HL-60 (cell line): ENCODE results near the gene TARM1.
A peak's percentile ranks its signal among the peaks of the same experiment; 100 is the strongest.

Source experiments
- DNase-seq, 2 experiments: peaks; one replicate each; pipeline ENCODE4 v3.0.0-alpha.2; 2010 to 2020; ENCODE audit warnings: low read depth in 1 of 2, low spot score in 1 of 2
- H3K27ac ChIP-seq: fragments of 250-450 bp; sonication (Bioruptor Pico); replicated peaks from 2 replicates; pipeline ENCODE4 v1.5.1; 2020; ENCODE audit warnings: mild to moderate bottlenecking, moderate library complexity
- H3K27me3 ChIP-seq: fragments of 250-450 bp; sonication (Bioruptor Pico); 2 replicates; pipeline ENCODE4 v1.5.1; 2021; ENCODE audit warnings: mild to moderate bottlenecking, moderate library complexity; ENCODE audit not compliant: insufficient read depth, poor library complexity, severe bottlenecking
- H3K4me3 ChIP-seq: replicated peaks from 2 replicates; pipeline ENCODE4 v1.5.1; 2011; ENCODE audit warnings: mild to moderate bottlenecking, control low read depth, low read length; ENCODE audit not compliant: insufficient read depth
- CTCF ChIP-seq: IDR thresholded peaks from one replicate; pipeline ENCODE4 v1.5.1; 2011; ENCODE audit warnings: low read length, control low read depth, inconsistent platforms; ENCODE audit not compliant: insufficient read depth
- GABPA ChIP-seq: IDR thresholded peaks from 2 replicates; pipeline ENCODE4 v1.6.1; 2012; ENCODE audit warnings: low read depth
- POLR2AphosphoS5 ChIP-seq: IDR thresholded peaks from 2 replicates; pipeline ENCODE4 v1.6.1; 2012; ENCODE audit warnings: low read depth
- REST ChIP-seq: IDR thresholded peaks from 2 replicates; pipeline ENCODE4 v1.6.1; 2012; ENCODE audit warnings: low read depth; ENCODE audit not compliant: insufficient replicate concordance
- SPI1 ChIP-seq: IDR thresholded peaks from 2 replicates; pipeline ENCODE4 v1.6.1; 2012; ENCODE audit warnings: low read depth, mild to moderate bottlenecking, borderline replicate concordance

Gene TARM1

GRCh38 chr19:54084410-54084809 lies 3.2 kb upstream of the TARM1 start:
- H3K27me3 ChIP-seq = no peaks in the 10 kb centered on the region
- no peak for TF ChIP-seq SPI1
- DNase-seq = no peak

GRCh38 chr19:54077334-54077733 lies 3.8 kb downstream of the TARM1 start:
- no peak overlapping the region for H3K4me3 ChIP-seq
- peak in 1 of 2 experiments; percentile 74 for DNase-seq
- peak overlapping the region; percentile 63 for H3K27ac ChIP-seq
- H3K27me3 ChIP-seq = no peaks in the 10 kb centered on the region
- TF ChIP-seq CTCF (no peak), SPI1 (peak; percentile 94), POLR2AphosphoS5 (no peak), REST (no peak)

More at GRCh38 chr19:54084410-54084809, 3.2 kb upstream of the TARM1 start:
- Histone ChIP-seq H3K4me3 (no peak overlapping the region), H3K27ac (no peak overlapping the region)

- no peak for TF ChIP-seq SPI1
- TF ChIP-seq GABPA = no peak
- no peak for TF ChIP-seq REST
- no peak for TF ChIP-seq POLR2AphosphoS5
- TF ChIP-seq CTCF = no peak
- no peak overlapping the region for H3K27ac ChIP-seq
- no peaks in the 10 kb centered on the region for H3K27me3 ChIP-seq
- no peak for DNase-seq
- H3K4me3 ChIP-seq = no peak overlapping the region
These were observed 6.3 kb downstream of the TARM1 start for GRCh38 chr19:54074851-54075250.

- TF ChIP-seq CTCF (no peak), SPI1 (no peak), GABPA (no peak), REST (no peak), POLR2AphosphoS5 (no peak)
- no peaks in the 10 kb centered on the region for H3K27me3 ChIP-seq
- H3K4me3 ChIP-seq = no peak overlapping the region
- no peak overlapping the region for H3K27ac ChIP-seq
- no peak for DNase-seq
These were observed 7.3 kb downstream of the TARM1 start for GRCh38 chr19:54073829-54074228.
